Neural progenitor cell (in vitro differentiated cells): ENCODE data around the gene TMEM31. TPM values are rescaled to one million over a fixed set of nuclear protein-coding genes. Genes with fewer than 3 reads are reported as not detected.

ENCODE experiments used
- DNase-seq: peaks from one replicate; pipeline ENCODE4 v3.0.0-alpha.2; 2016; ENCODE audit warnings: low spot score
- H2AFZ ChIP-seq: fragments of 200-600 bp; sonication (generic); replicated peaks from 2 replicates; pipeline ENCODE4 v1.6.1; 2016; ENCODE audit warnings: antibody characterized with exemption
- H3F3A ChIP-seq: fragments of 200-600 bp; sonication (generic); 2 replicates; pipeline ENCODE4 v1.6.1; 2016; ENCODE audit warnings: antibody characterized with exemption, low read depth
- H3K27ac ChIP-seq: fragments of 200-600 bp; sonication (generic); 2 replicates; pipeline ENCODE4 v1.5.1; 2016; ENCODE audit warnings: mild to moderate bottlenecking
- H3K27me3 ChIP-seq: fragments of 200-600 bp; sonication (generic); 2 replicates; pipeline ENCODE4 v1.6.1; 2016; ENCODE audit warnings: mild to moderate bottlenecking, moderate library complexity
- H3K36me3 ChIP-seq: fragments of 200-600 bp; sonication (generic); 2 replicates; pipeline ENCODE4 v1.5.1; 2016
- H3K4me1 ChIP-seq: fragments of 200-600 bp; sonication (generic); 2 replicates; pipeline ENCODE4 v1.6.1; 2016; ENCODE audit warnings: mixed run types
- H3K4me2 ChIP-seq: fragments of 200-600 bp; sonication (generic); 2 replicates; pipeline ENCODE4 v1.6.1; 2016
- H3K4me3 ChIP-seq: fragments of 200-600 bp; sonication (generic); 2 replicates; pipeline ENCODE4 v1.5.1; 2016
- H3K79me2 ChIP-seq: fragments of 200-600 bp; sonication (generic); 2 replicates; pipeline ENCODE4 v1.6.1; 2016; ENCODE audit warnings: low read depth
- H3K9ac ChIP-seq: fragments of 200-600 bp; sonication (generic); 2 replicates; pipeline ENCODE4 v1.6.1; 2016
- H3K9me3 ChIP-seq: fragments of 200-600 bp; sonication (generic); 2 replicates; pipeline ENCODE4 v1.5.1; 2016; ENCODE audit warnings: low read depth
- H4K20me1 ChIP-seq: fragments of 200-600 bp; sonication (generic); 2 replicates; pipeline ENCODE4 v1.6.1; 2016; ENCODE audit warnings: low read depth
- H3K27ac Mint-ChIP-seq: 3 replicates; pipeline ENCODE4 v1.8.0; 2021; ENCODE audit warnings: mixed read lengths
- H3K27me3 Mint-ChIP-seq: 2 replicates; pipeline ENCODE4 v1.8.0; 2022; ENCODE audit warnings: low read depth, mild to moderate bottlenecking, inconsistent platforms, moderate library complexity, mixed read lengths; ENCODE audit not compliant: insufficient read depth
- H3K36me3 Mint-ChIP-seq: 3 replicates; pipeline ENCODE4 v1.8.0; 2021; ENCODE audit warnings: mixed read lengths
- H3K4me1 Mint-ChIP-seq: 3 replicates; pipeline ENCODE4 v1.8.0; 2021; ENCODE audit warnings: mixed read lengths
- H3K4me3 Mint-ChIP-seq: 3 replicates; pipeline ENCODE4 v1.8.0; 2021; ENCODE audit warnings: mild to moderate bottlenecking, moderate library complexity, mixed read lengths
- H3K9me3 Mint-ChIP-seq: 3 replicates; pipeline ENCODE4 v1.8.0; 2020; ENCODE audit warnings: mixed read lengths
- EZH2 ChIP-seq: fragments of 200-600 bp; sonication (generic); IDR thresholded peaks from 2 replicates; pipeline ENCODE4 v1.6.1; 2017; ENCODE audit warnings: antibody characterized with exemption, mild to moderate bottlenecking, moderate library complexity
- EZH2phosphoT487 ChIP-seq: fragments of 200-600 bp; sonication (generic); IDR thresholded peaks from 2 replicates; pipeline ENCODE4 v1.6.1; 2017; ENCODE audit warnings: antibody characterized with exemption
- total RNA-seq: library from RNA; depleted of rRNA; stranded (reverse); fragments of >200 nt; gene quantifications from 2 replicates; pipeline ENCODE4 v1.2.3, GENCODE V29; 2015; ENCODE audit warnings: low replicate concordance
- TF ChIP-seq, protein P1 (sequence below): fragments of 200-600 bp; sonication (generic); IDR thresholded peaks from 2 replicates; pipeline ENCODE4 v1.5.1; 2017; ENCODE audit warnings: antibody characterized with exemption, mild to moderate bottlenecking

Gene TMEM31
- total RNA-seq, 1 donor from 2014 or later, result not detected

DNA sequence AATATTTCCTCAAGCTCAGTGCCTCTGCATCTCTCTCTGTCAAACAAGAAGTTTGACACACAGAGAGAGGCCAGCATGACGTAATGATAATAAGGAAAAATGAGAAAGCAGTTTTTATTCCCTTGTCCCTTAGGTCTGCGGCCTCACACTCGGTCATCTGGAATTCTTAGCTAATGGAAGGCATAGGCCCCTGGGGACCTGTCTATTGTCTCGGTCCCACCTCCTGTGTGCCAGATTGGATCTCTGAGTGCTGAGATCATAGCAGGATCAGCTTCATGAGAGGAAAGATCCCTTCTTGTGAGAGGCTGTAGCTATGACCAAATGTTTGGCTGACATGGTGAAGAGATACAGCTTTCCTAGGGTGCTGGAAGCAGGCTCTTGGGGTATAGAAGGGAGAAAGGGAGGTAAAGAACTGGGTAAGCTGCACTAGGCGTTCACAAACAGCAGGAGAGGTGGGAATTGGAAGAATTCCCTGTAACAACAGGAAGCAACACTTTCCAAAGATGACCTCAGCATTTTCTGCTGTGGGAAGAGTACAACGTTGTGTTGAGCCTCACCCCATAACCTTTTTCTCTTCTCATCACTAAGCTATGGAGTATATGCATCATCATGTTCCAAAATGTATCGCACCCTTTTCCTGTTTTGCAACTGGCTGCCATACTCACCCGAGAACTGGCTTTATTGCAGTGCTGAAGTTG, 20.2 kb downstream of the TMEM31 start:
- Mint-ChIP-seq H3K27me3 (peaks cover 11% of the 10 kb centered on the region), H3K4me3 (no peak overlapping the region), H3K4me1 (peaks cover 48% of the 10 kb centered on the region), H3K9me3 (no peaks in the 10 kb centered on the region), H3K36me3 (no peaks in the 10 kb centered on the region), H3K27ac (no peak overlapping the region)
- H3K9ac ChIP-seq, result no peak overlapping the region
- H3K27ac ChIP-seq, result no peak overlapping the region
- H4K20me1 ChIP-seq, result no peaks in the 10 kb centered on the region
- no peak for TF ChIP-seq EZH2
- H3K79me2 ChIP-seq, result no peaks in the 10 kb centered on the region
- DNase-seq, result no peak
- no peak overlapping the region for H3K4me3 ChIP-seq
- H2AFZ ChIP-seq, result no peak overlapping the region
- H3K4me2 ChIP-seq, result peak overlapping the region; percentile 45
- H3K4me1 ChIP-seq, result peaks cover 62% of the 10 kb centered on the region
- no peaks in the 10 kb centered on the region for H3K36me3 ChIP-seq
- H3K27me3 ChIP-seq, result no peaks in the 10 kb centered on the region
- H3K9me3 ChIP-seq, result no peaks in the 10 kb centered on the region
- peaks cover 27% of the 10 kb centered on the region for H3F3A ChIP-seq

DNA sequence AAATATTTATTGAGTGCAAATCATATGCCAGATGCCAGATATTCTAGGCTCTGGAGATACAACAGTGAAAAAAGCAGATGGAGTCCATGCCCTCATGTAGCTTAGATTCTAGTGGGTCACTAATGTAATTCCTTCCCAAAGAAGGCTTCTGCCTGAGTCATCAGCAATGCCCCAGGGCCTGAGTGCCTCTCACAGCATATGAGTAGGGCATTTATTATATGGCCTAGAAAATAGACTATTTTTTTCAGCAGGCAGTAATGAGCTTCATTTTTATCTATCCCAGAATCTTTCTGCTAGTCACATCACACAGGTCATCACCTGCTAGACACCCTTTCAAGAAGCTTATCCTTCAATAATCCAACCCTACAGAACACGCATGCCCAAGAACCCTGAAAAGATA, 22.3 kb downstream of the TMEM31 start:
- Histone ChIP-seq H3K27ac (no peak overlapping the region), H2AFZ (no peak overlapping the region), H3K27me3 (no peaks in the 10 kb centered on the region), H3K79me2 (no peaks in the 10 kb centered on the region), H3K4me3 (no peak overlapping the region), H3K9me3 (no peaks in the 10 kb centered on the region), H3K9ac (no peak overlapping the region), H3K4me2 (no peak overlapping the region), H3F3A (peaks cover 12% of the 10 kb centered on the region), H3K36me3 (no peaks in the 10 kb centered on the region), H4K20me1 (no peaks in the 10 kb centered on the region), H3K4me1 (peaks cover 48% of the 10 kb centered on the region)
- H3K27me3 Mint-ChIP-seq, result peaks cover 11% of the 10 kb centered on the region
- H3K4me3 Mint-ChIP-seq, result no peak overlapping the region
- H3K27ac Mint-ChIP-seq, result no peak overlapping the region
- DNase-seq, result no peak
- no peaks in the 10 kb centered on the region for H3K9me3 Mint-ChIP-seq
- no peak for TF ChIP-seq EZH2
- TF ChIP-seq EZH2phosphoT487, result no peak
- TF ChIP-seq, protein P1, sequence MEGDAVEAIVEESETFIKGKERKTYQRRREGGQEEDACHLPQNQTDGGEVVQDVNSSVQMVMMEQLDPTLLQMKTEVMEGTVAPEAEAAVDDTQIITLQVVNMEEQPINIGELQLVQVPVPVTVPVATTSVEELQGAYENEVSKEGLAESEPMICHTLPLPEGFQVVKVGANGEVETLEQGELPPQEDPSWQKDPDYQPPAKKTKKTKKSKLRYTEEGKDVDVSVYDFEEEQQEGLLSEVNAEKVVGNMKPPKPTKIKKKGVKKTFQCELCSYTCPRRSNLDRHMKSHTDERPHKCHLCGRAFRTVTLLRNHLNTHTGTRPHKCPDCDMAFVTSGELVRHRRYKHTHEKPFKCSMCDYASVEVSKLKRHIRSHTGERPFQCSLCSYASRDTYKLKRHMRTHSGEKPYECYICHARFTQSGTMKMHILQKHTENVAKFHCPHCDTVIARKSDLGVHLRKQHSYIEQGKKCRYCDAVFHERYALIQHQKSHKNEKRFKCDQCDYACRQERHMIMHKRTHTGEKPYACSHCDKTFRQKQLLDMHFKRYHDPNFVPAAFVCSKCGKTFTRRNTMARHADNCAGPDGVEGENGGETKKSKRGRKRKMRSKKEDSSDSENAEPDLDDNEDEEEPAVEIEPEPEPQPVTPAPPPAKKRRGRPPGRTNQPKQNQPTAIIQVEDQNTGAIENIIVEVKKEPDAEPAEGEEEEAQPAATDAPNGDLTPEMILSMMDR, result no peak
- H3K4me1 Mint-ChIP-seq, result peaks cover 34% of the 10 kb centered on the region
- no peaks in the 10 kb centered on the region for H3K36me3 Mint-ChIP-seq

DNA sequence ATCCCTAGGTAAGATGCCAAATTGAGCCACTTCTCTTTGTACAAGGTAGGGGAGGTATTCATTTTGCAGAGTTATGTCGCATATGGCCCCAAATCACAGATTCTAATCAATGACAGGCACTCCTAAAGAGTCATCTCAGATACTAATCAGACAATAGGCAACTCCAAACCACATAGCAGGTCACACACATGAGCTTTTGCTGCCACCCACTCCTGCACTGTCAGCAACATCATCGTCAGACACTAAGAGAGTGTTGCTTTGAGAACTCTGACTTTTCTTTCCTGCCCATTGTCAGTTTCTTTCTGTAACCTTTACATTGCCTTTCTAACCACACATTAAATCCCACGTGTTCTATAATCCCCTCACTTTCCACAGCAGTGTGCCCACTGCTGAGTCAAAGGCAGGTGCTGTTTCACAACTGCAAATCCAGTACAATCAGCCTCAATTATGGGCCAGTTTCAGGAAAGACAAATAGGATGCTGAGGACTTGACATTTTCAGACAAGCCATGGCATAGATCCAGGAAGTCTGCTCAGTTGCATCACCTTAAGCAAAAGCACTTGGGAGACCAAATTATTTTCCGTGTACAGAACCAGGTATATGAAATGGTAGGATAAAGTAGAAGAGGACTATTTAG, 23.5 kb downstream of the TMEM31 start:
- Histone ChIP-seq H2AFZ (no peak overlapping the region), H3K27ac (no peak overlapping the region), H4K20me1 (no peaks in the 10 kb centered on the region), H3K9me3 (no peaks in the 10 kb centered on the region), H3K4me3 (no peak overlapping the region), H3F3A (peaks cover 8% of the 10 kb centered on the region), H3K4me2 (peak overlapping the region; percentile 34), H3K9ac (no peak overlapping the region), H3K27me3 (no peaks in the 10 kb centered on the region), H3K79me2 (no peaks in the 10 kb centered on the region), H3K4me1 (peaks cover 40% of the 10 kb centered on the region), H3K36me3 (no peaks in the 10 kb centered on the region)
- Mint-ChIP-seq H3K4me1 (peaks cover 32% of the 10 kb centered on the region), H3K4me3 (no peak overlapping the region), H3K36me3 (no peaks in the 10 kb centered on the region), H3K27ac (no peak overlapping the region), H3K27me3 (peaks cover 8% of the 10 kb centered on the region), H3K9me3 (no peaks in the 10 kb centered on the region)
- TF ChIP-seq EZH2phosphoT487, result no peak
- TF ChIP-seq, protein P1, result no peak
- no peak for TF ChIP-seq EZH2
- no peak for DNase-seq

DNA sequence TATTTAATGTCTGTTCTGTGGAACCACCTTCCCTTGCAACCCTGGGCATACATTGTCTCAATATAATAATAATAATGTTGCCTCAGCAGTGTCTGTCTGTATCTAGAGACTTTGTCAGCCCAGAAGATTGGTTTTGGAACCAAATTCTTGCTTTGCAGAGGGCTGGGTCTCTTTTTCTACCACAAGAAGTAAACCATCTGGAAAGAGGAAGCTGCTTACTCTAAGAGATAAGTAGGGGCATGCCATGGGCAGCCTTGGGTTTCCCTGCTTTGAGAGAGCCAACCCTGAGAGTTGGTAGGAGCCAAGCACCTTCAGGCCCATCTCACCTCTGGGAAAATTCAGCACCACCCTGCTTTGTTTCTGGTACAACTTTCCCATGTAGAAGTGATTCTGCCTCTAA, 27.0 kb downstream of the TMEM31 start:
- H3K9ac ChIP-seq, result no peak overlapping the region
- no peaks in the 10 kb centered on the region for H3K9me3 ChIP-seq
- Mint-ChIP-seq H3K27me3 (no peaks in the 10 kb centered on the region), H3K4me3 (no peak overlapping the region), H3K36me3 (no peaks in the 10 kb centered on the region), H3K4me1 (peaks cover 24% of the 10 kb centered on the region), H3K27ac (no peak overlapping the region), H3K9me3 (no peaks in the 10 kb centered on the region)
- peaks cover 28% of the 10 kb centered on the region for H3F3A ChIP-seq
- no peaks in the 10 kb centered on the region for H3K79me2 ChIP-seq
- no peaks in the 10 kb centered on the region for H4K20me1 ChIP-seq
- H3K36me3 ChIP-seq, result no peaks in the 10 kb centered on the region
- H3K4me2 ChIP-seq, result no peak overlapping the region
- peaks cover 31% of the 10 kb centered on the region for H3K4me1 ChIP-seq
- H2AFZ ChIP-seq, result no peak overlapping the region
- no peak for DNase-seq
- H3K27me3 ChIP-seq, result no peaks in the 10 kb centered on the region
- TF ChIP-seq EZH2phosphoT487 (no peak), EZH2 (no peak)
- TF ChIP-seq, protein P1, result no peak
- H3K4me3 ChIP-seq, result no peak overlapping the region
- H3K27ac ChIP-seq, result no peak overlapping the region
